Smooth muscle cell (in vitro differentiated cells): ENCODE results near the gene KRT27. TPM values are rescaled to one million over a fixed set of nuclear protein-coding genes. Genes with fewer than 3 reads are reported as not detected.

Experiments used
- DNase-seq: peaks from one replicate; lab custom pipeline; 2025; ENCODE audit not compliant: unreplicated experiment; lab: John Stamatoyannopoulos, UW
- H2AFZ ChIP-seq: fragments of 200-600 bp; sonication (generic); 2 replicates; pipeline ENCODE4 v1.6.0; 2016; ENCODE audit warnings: antibody characterized with exemption, low read depth, mild to moderate bottlenecking
- H3F3A ChIP-seq: fragments of 200-600 bp; sonication (generic); 2 replicates; pipeline ENCODE4 v1.6.0; 2017; ENCODE audit warnings: antibody characterized with exemption, low read depth
- H3K27ac ChIP-seq: fragments of 200-600 bp; sonication (generic); 2 replicates; pipeline ENCODE4 v1.5.1; 2016; ENCODE audit warnings: low read depth, mild to moderate bottlenecking
- H3K27me3 ChIP-seq: fragments of 200-600 bp; sonication (generic); 2 replicates; pipeline ENCODE4 v1.6.1; 2016; ENCODE audit warnings: low read depth, mild to moderate bottlenecking
- H3K36me3 ChIP-seq: fragments of 200-600 bp; sonication (generic); 2 replicates; pipeline ENCODE4 v1.5.1; 2016; ENCODE audit warnings: low read depth
- H3K4me1 ChIP-seq: fragments of 200-600 bp; sonication (generic); 2 replicates; pipeline ENCODE4 v1.5.1; 2016; ENCODE audit warnings: low read depth
- H3K4me2 ChIP-seq: fragments of 200-600 bp; sonication (generic); 2 replicates; pipeline ENCODE4 v1.6.0; 2016; ENCODE audit warnings: mild to moderate bottlenecking
- H3K4me3 ChIP-seq: fragments of 200-600 bp; sonication (generic); 2 replicates; pipeline ENCODE4 v1.5.1; 2016; ENCODE audit warnings: mild to moderate bottlenecking
- H3K79me2 ChIP-seq: fragments of 200-600 bp; sonication (generic); 2 replicates; pipeline ENCODE4 v1.6.0; 2016; ENCODE audit warnings: low read depth, mild to moderate bottlenecking
- H3K9ac ChIP-seq: fragments of 200-600 bp; sonication (generic); 2 replicates; pipeline ENCODE4 v1.6.0; 2016; ENCODE audit warnings: low read depth
- H3K9me3 ChIP-seq: fragments of 200-600 bp; sonication (generic); replicated peaks from 2 replicates; pipeline ENCODE4 v1.5.1; 2016; ENCODE audit warnings: low read depth
- H4K20me1 ChIP-seq: fragments of 200-600 bp; sonication (generic); 2 replicates; pipeline ENCODE4 v1.6.0; 2016; ENCODE audit warnings: low read depth
- CTCF ChIP-seq: fragments of 200-600 bp; sonication (generic); IDR thresholded peaks from 2 replicates; pipeline ENCODE4 v1.5.1; 2017; ENCODE audit warnings: borderline replicate concordance, mild to moderate bottlenecking, antibody characterized with exemption; ENCODE audit not compliant: insufficient read depth, poor library complexity, severe bottlenecking
- WGBS: methylation state at CpG from one replicate; pipeline ENCODE4 v1.1.7; 2016; ENCODE audit warnings: low lambda C conversion rate; 5-methylcytosine and 5-hydroxymethylcytosine counted together
- polyA plus RNA-seq: library from polyadenylated mRNA; unstranded; fragments of >200 nt; fragmentation: Nextera tagmentation; extraction: Ambion mirVana; gene quantifications from 2 replicates; pipeline ENCODE4 v1.2.1, GENCODE V29; 2016
- total RNA-seq: library from RNA; depleted of rRNA; stranded (reverse); fragments of >200 nt; gene quantifications from 2 replicates; pipeline ENCODE4 v1.2.3, GENCODE V29; 2014

The KRT27 gene
- total and polyA plus RNA-seq, 2 experiments from 2014 or later: 0.54 to 1.1 TPM

GRCh38 chr17:40799859-40800258 lies 17.5 kb upstream of the KRT27 start, which contains the start of gene KRT28:
Gene KRT28 (minus strand): TSS chr17:40799959. CDS start chr17:40799893, 66 bp downstream.
- Histone ChIP-seq H3K4me2 (no peak within 1 kb of the TSS), H3K4me3 (no peak within 1 kb of the TSS), H3K4me1 (no peaks in the 10 kb centered on the region), H3K27ac (no peak within 1 kb of the TSS), H4K20me1 (no peaks in the 10 kb centered on the region), H3K9ac (no peak within 1 kb of the TSS), H3K36me3 (no peaks in the 10 kb centered on the region), H3K79me2 (no peaks in the 10 kb centered on the region), H3F3A (no peaks in the 10 kb centered on the region), H3K9me3 (no peaks in the 10 kb centered on the region), H3K27me3 (peaks cover 70% of the 10 kb centered on the region), H2AFZ (no peak within 1 kb of the TSS)
- no peak for TF ChIP-seq CTCF
- WGBS: 77% methylated on average over 3 of the region's 3 CpGs
- no peak for DNase-seq

GRCh38 chr17:40796846-40797245 lies 14.5 kb upstream of the KRT27 start:
- H3K9ac ChIP-seq: no peak overlapping the region

GRCh38 chr17:40795019-40795667 lies 12.8 kb upstream of the KRT27 start:
- H3K4me2 ChIP-seq: no peak overlapping the region
- no peak overlapping the region for H3K4me3 ChIP-seq
- H3K9ac ChIP-seq: no peak overlapping the region
- H2AFZ ChIP-seq: no peak overlapping the region
- no peak for DNase-seq
- no peak overlapping the region for H3K27ac ChIP-seq
- no peaks in the 10 kb centered on the region for H3F3A ChIP-seq
- H3K4me1 ChIP-seq: no peaks in the 10 kb centered on the region
- peaks cover 63% of the 10 kb centered on the region for H3K27me3 ChIP-seq
- no peaks in the 10 kb centered on the region for H3K9me3 ChIP-seq
- no peak for TF ChIP-seq CTCF
- H3K79me2 ChIP-seq: no peaks in the 10 kb centered on the region
- no peaks in the 10 kb centered on the region for H3K36me3 ChIP-seq
- no peaks in the 10 kb centered on the region for H4K20me1 ChIP-seq
- WGBS: 87% methylated on average over 10 of the region's 10 CpGs

More at GRCh38 chr17:40796846-40797245, 14.5 kb upstream of the KRT27 start:
- H3K79me2 ChIP-seq: no peaks in the 10 kb centered on the region
- no peak overlapping the region for H3K4me3 ChIP-seq
- H3K4me1 ChIP-seq: no peaks in the 10 kb centered on the region
- H4K20me1 ChIP-seq: no peaks in the 10 kb centered on the region
- H3F3A ChIP-seq: no peaks in the 10 kb centered on the region
- no peaks in the 10 kb centered on the region for H3K9me3 ChIP-seq
- DNase-seq: no peak
- no peaks in the 10 kb centered on the region for H3K36me3 ChIP-seq
- H3K27me3 ChIP-seq: peaks cover 80% of the 10 kb centered on the region
- no peak overlapping the region for H2AFZ ChIP-seq
- TF ChIP-seq CTCF: no peak
- no peak overlapping the region for H3K27ac ChIP-seq
- WGBS: 85% methylated on average over 27 of the region's 27 CpGs
- H3K4me2 ChIP-seq: no peak overlapping the region

DNA sequence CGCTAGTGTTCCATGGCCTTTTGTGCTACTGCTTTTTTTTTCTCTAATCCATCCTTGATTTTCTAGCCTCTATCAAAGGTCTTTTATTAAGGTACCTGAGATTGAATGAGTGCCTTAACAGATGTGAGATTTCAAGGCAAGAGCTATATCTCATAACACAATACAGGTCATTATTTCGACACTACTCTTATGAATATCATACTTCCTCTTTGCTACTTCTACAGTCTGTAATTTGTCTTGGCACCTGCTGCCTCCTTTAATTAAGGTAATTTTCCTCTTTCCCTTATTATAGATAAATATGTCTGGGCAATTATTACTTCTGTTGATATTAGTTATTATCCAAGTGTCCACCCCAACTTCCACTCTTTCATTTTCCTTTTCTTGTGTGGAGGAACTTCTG lies 12.1 kb upstream of the KRT27 start:
- Histone ChIP-seq H3K27ac (no peak overlapping the region), H3K36me3 (no peaks in the 10 kb centered on the region), H3K9ac (no peak overlapping the region), H3K9me3 (no peaks in the 10 kb centered on the region), H3K4me3 (no peak overlapping the region), H3K79me2 (no peaks in the 10 kb centered on the region), H3K4me1 (no peaks in the 10 kb centered on the region), H3F3A (no peaks in the 10 kb centered on the region), H3K27me3 (peaks cover 56% of the 10 kb centered on the region), H4K20me1 (no peaks in the 10 kb centered on the region), H2AFZ (no peak overlapping the region), H3K4me2 (no peak overlapping the region)
- WGBS: 88% methylated on average over 2 of the region's 2 CpGs
- no peak for DNase-seq
- no peak for TF ChIP-seq CTCF
